ENCODE measurements around the gene EPN2.

The EPN2 gene

GRCh38 chr17:19313066-19313745, 76.0 kb downstream of the EPN2 start:
- DNase-seq: no peak

- no peak for DNase-seq
Observed at GRCh38 chr17:19313746-19314651, 76.8 kb downstream of the EPN2 start.

- DNase-seq: no peak
Observed at GRCh38 chr17:19315104-19315503, 77.9 kb downstream of the EPN2 start.

GRCh38 chr17:19316761-19317358, 79.7 kb downstream of the EPN2 start:
- no peak for DNase-seq

- DNase-seq: no peak
Observed at GRCh38 chr17:19317359-19318095, 80.4 kb downstream of the EPN2 start.

GRCh38 chr17:19318611-19319010, 81.4 kb downstream of the EPN2 start:
- no peak for DNase-seq

- DNase-seq: no peak
Observed at GRCh38 chr17:19319771-19320505, 82.8 kb downstream of the EPN2 start.

GRCh38 chr17:19320876-19321275, 83.7 kb downstream of the EPN2 start:
- no peak for DNase-seq

- DNase-seq: no peak
Observed at GRCh38 chr17:19321481-19322128, 84.4 kb downstream of the EPN2 start.

GRCh38 chr17:19322129-19322505, 85.0 kb downstream of the EPN2 start:
- no peak for DNase-seq

- no peak for DNase-seq
Observed at GRCh38 chr17:19322861-19323260, 85.7 kb downstream of the EPN2 start.

GRCh38 chr17:19325542-19325941, 88.4 kb downstream of the EPN2 start:
- DNase-seq: no peak

- DNase-seq: no peak
Observed at GRCh38 chr17:19327031-19327783, 90.0 kb downstream of the EPN2 start.

GRCh38 chr17:19328441-19329061, 91.4 kb downstream of the EPN2 start:
- no peak for DNase-seq

- DNase-seq: no peak
Observed at GRCh38 chr17:19329136-19329535, 92.0 kb downstream of the EPN2 start.

GRCh38 chr17:19329839-19330238, 92.7 kb downstream of the EPN2 start:
- no peak for DNase-seq

GRCh38 chr17:19330271-19330670, 93.1 kb downstream of the EPN2 start:
- DNase-seq: no peak

GRCh38 chr17:19331134-19331533, 94.0 kb downstream of the EPN2 start:
- DNase-seq: no peak

- no peak for DNase-seq
Observed at GRCh38 chr17:19331543-19332245, 94.5 kb downstream of the EPN2 start.

Measured in GOT3 (cell line).